Measurements from ENCODE around the gene VWA5B1.

GRCh38 chr1:20375563-20375962 lies 84.9 kb downstream of the VWA5B1 start:
- TF ChIP-seq CTCF (conservative IDR thresholded peaks at IDR 0.05; ENCODE audit: low read depth in 2 of 2) (no peak), NANOG (IDR thresholded peaks at IDR 0.05; ENCODE audit: borderline replicate concordance) (no peak), REST (IDR thresholded peaks at IDR 0.05; ENCODE audit: unreplicated experiment) (no peak), POLR2AphosphoS5 (IDR thresholded peaks at IDR 0.05; ENCODE audit: low read depth) (no peak), EZH2 (IDR thresholded peaks at IDR 0.05; ENCODE audit: low read depth, unreplicated experiment) (no peak), EZH2phosphoT487 (IDR thresholded peaks at IDR 0.05; ENCODE audit: unreplicated experiment) (no peak), CREB1 (CRISPR knock-in tag; IDR thresholded peaks at IDR 0.05; ENCODE audit: low read depth) (no peak), ZNF331 (CRISPR knock-in tag; IDR thresholded peaks at IDR 0.05; ENCODE audit: low read depth) (no peak), JUNB (IDR thresholded peaks at IDR 0.05; ENCODE audit: unreplicated experiment) (no peak), STAT1 (IDR thresholded peaks at IDR 0.05; ENCODE audit: unreplicated experiment) (no peak)

Data from GM23338 (cell line).